SK-N-SH treated with all-trans-retinoic acid at 6 μM for 48 hours (cell line): ENCODE data around the gene PCLAF.

Experiments
- ATAC-seq: fragments of 200-7000 bp; cut with Tn5 transposase; 3 replicates; pipeline ENCODE4 v1.9.1; 2020; ENCODE audit warnings: mild to moderate bottlenecking, moderate library complexity
- ARNTL ChIP-seq: fragments of 450-650 bp; formaldehyde crosslinking; IDR thresholded peaks from 2 replicates; pipeline ENCODE4 v1.5.0; 2020; ENCODE audit warnings: low read depth, mild to moderate bottlenecking, moderate library complexity, borderline replicate concordance
- BACH2 ChIP-seq: fragments of 250-450 bp; sonication (Bioruptor Pico); IDR thresholded peaks from 2 replicates; pipeline ENCODE4 v1.9.0; 2021; ENCODE audit warnings: mild to moderate bottlenecking, borderline replicate concordance
- CREB5 ChIP-seq: fragments of 250-450 bp; sonication (Bioruptor Pico); IDR thresholded peaks from 2 replicates; pipeline ENCODE4 v1.5.1; 2020; ENCODE audit warnings: low read depth, mild to moderate bottlenecking, moderate library complexity
- CSDC2 ChIP-seq: fragments of 250-450 bp; sonication (Bioruptor Pico); IDR thresholded peaks from 2 replicates; pipeline ENCODE4 v1.5.0; 2020; ENCODE audit warnings: mild to moderate bottlenecking, moderate library complexity
- CSRNP3 ChIP-seq: fragments of 250-450 bp; sonication (Bioruptor Pico); IDR thresholded peaks from 2 replicates; pipeline ENCODE4 v1.5.1; 2021; ENCODE audit warnings: mild to moderate bottlenecking, moderate library complexity
- ESRRG ChIP-seq: fragments of 250-450 bp; sonication (Bioruptor Pico); IDR thresholded peaks from 2 replicates; pipeline ENCODE4 v1.6.1; 2021; ENCODE audit warnings: mild to moderate bottlenecking
- GLIS3 ChIP-seq: fragments of 250-450 bp; sonication (Bioruptor Pico); IDR thresholded peaks from 2 replicates; pipeline ENCODE4 v1.5.0; 2020; ENCODE audit warnings: mild to moderate bottlenecking, moderate library complexity
- ISL1 ChIP-seq: fragments of 250-450 bp; sonication (Bioruptor Pico); IDR thresholded peaks from 2 replicates; pipeline ENCODE4 v2.1.2; 2022; ENCODE audit warnings: mild to moderate bottlenecking, moderate library complexity
- OSR1 ChIP-seq: fragments of 250-450 bp; sonication (Bioruptor Pico); IDR thresholded peaks from 2 replicates; pipeline ENCODE4 v1.8.0; 2022; ENCODE audit warnings: moderate library complexity, mild to moderate bottlenecking, inconsistent platforms
- PATZ1 ChIP-seq: fragments of 250-450 bp; sonication (Bioruptor Pico); IDR thresholded peaks from 2 replicates; pipeline ENCODE4 v1.8.0; 2020; ENCODE audit warnings: mild to moderate bottlenecking, moderate library complexity, borderline replicate concordance
- PPARA ChIP-seq: fragments of 250-450 bp; sonication (Bioruptor Pico); IDR thresholded peaks from 2 replicates; pipeline ENCODE4 v1.5.0; 2020; ENCODE audit warnings: mild to moderate bottlenecking, borderline replicate concordance
- RARB ChIP-seq: fragments of 250-450 bp; sonication (Bioruptor Pico); IDR thresholded peaks from 2 replicates; pipeline ENCODE4 v1.8.0; 2021; ENCODE audit warnings: mild to moderate bottlenecking, moderate library complexity
- SNAI2 ChIP-seq: fragments of 250-450 bp; sonication (Bioruptor Pico); IDR thresholded peaks from 2 replicates; pipeline ENCODE4 v1.5.0; 2020; ENCODE audit warnings: mild to moderate bottlenecking, moderate library complexity
- TCF4 ChIP-seq: fragments of 250-450 bp; sonication (Bioruptor Pico); IDR thresholded peaks from 2 replicates; pipeline ENCODE4 v1.8.0; 2021; ENCODE audit warnings: mild to moderate bottlenecking, moderate library complexity, borderline replicate concordance
- TOX ChIP-seq: fragments of 250-450 bp; sonication (Bioruptor Pico); IDR thresholded peaks from 2 replicates; pipeline ENCODE4 v1.8.0; 2021; ENCODE audit warnings: mild to moderate bottlenecking, moderate library complexity, borderline replicate concordance
- TSHZ2 ChIP-seq: fragments of 250-450 bp; sonication (Bioruptor Pico); IDR thresholded peaks from 2 replicates; pipeline ENCODE4 v1.5.0; 2020; ENCODE audit warnings: mild to moderate bottlenecking, moderate library complexity
- ZC3H10 ChIP-seq: fragments of 250-450 bp; sonication (Bioruptor Pico); IDR thresholded peaks from 2 replicates; pipeline ENCODE4 v1.5.1; 2021; ENCODE audit warnings: mild to moderate bottlenecking, moderate library complexity
- ZFP3 ChIP-seq: fragments of 250-450 bp; sonication (Bioruptor Pico); IDR thresholded peaks from 2 replicates; pipeline ENCODE4 v1.5.0; 2020; ENCODE audit warnings: mild to moderate bottlenecking, moderate library complexity
- ZFP30 ChIP-seq: fragments of 450-650 bp; formaldehyde crosslinking; IDR thresholded peaks from 2 replicates; pipeline ENCODE4 v1.5.0; 2022; ENCODE audit warnings: mild to moderate bottlenecking, moderate library complexity
- ZNF565 ChIP-seq: fragments of 450-650 bp; formaldehyde crosslinking; conservative IDR thresholded peaks from 2 replicates; pipeline ENCODE4 v1.5.0; 2020; ENCODE audit warnings: low read depth, mild to moderate bottlenecking, moderate library complexity
- ZNF70 ChIP-seq: fragments of 450-650 bp; formaldehyde crosslinking; IDR thresholded peaks from 2 replicates; pipeline ENCODE4 v1.5.0; 2020; ENCODE audit warnings: mild to moderate bottlenecking, moderate library complexity
- TF ChIP-seq, protein P1 (sequence below): fragments of 250-450 bp; sonication (Bioruptor Pico); IDR thresholded peaks from 2 replicates; pipeline ENCODE4 v1.8.0; 2021; ENCODE audit warnings: low read depth, mild to moderate bottlenecking, moderate library complexity, borderline replicate concordance

The PCLAF gene, protein sequence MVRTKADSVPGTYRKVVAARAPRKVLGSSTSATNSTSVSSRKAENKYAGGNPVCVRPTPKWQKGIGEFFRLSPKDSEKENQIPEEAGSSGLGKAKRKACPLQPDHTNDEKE

GRCh38 chr15:64381000-64381751 lies at the start of gene PCLAF:
Gene PCLAF (minus strand): TSS chr15:64381441. CDS start chr15:64381371, 70 bp downstream.
- TF ChIP-seq PPARA (CRISPR knock-in tag) (no peak), SNAI2 (no peak), PATZ1 (CRISPR knock-in tag) (no peak), TSHZ2 (CRISPR knock-in tag) (no peak), GLIS3 (no peak), ISL1 (no peak), TCF4 (no peak), ZFP3 (no peak), TOX (no peak), CSRNP3 (no peak), ARNTL (CRISPR knock-in tag) (no peak), ESRRG (CRISPR knock-in tag) (no peak), CREB5 (no peak), RARB (CRISPR knock-in tag) (no peak), ZC3H10 (no peak), OSR1 (no peak), ZNF565 (CRISPR knock-in tag) (no peak), BACH2 (CRISPR knock-in tag) (no peak)
- peak; percentile 98 for ATAC-seq

DNA sequence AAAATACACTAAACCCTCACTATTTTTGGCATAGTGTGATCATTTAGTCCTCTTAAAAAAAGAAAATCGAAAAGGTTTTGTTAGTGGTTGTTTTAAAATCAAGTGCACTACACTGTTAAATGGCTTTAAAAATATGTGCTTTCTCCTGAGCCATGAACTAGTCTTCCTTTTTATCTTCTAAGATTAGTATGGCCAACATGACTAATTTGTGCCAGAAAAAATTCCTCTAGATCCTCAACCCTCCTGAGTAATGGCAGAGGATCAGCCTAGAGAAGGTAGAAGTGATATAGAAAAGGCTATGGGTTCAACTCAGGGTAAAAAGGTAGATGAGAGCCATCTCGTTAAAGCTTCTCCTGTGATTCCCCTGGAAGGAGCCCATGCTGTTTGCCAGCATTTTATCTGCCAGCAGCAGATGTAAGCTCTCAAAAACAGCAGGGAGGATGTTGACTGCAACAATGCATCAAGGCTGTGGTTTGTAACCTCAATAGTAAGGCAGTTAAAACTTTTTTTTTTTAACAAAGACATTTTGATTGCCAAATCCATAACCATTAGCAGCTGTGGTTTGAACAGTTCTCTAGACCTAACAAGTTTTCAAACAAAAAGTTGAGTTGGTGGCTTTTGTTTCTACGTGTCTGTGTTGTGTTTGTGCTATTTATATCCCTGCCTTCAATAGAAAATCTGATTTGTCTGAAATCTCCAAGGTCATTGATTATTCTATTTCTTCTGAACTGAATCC lies 48.9 kb upstream of the PCLAF start:
- TF ChIP-seq SNAI2, result no peak
- TF ChIP-seq TOX, result no peak
- no peak for TF ChIP-seq CSDC2 (CRISPR knock-in tag)
- TF ChIP-seq ZFP30 (CRISPR knock-in tag), result no peak
- no peak for TF ChIP-seq ESRRG (CRISPR knock-in tag)
- TF ChIP-seq RARB (CRISPR knock-in tag), result no peak
- no peak for TF ChIP-seq ZFP3
- no peak for TF ChIP-seq CSRNP3
- TF ChIP-seq ZNF70 (CRISPR knock-in tag), result no peak
- TF ChIP-seq ZNF565 (CRISPR knock-in tag), result no peak
- TF ChIP-seq, protein P1, sequence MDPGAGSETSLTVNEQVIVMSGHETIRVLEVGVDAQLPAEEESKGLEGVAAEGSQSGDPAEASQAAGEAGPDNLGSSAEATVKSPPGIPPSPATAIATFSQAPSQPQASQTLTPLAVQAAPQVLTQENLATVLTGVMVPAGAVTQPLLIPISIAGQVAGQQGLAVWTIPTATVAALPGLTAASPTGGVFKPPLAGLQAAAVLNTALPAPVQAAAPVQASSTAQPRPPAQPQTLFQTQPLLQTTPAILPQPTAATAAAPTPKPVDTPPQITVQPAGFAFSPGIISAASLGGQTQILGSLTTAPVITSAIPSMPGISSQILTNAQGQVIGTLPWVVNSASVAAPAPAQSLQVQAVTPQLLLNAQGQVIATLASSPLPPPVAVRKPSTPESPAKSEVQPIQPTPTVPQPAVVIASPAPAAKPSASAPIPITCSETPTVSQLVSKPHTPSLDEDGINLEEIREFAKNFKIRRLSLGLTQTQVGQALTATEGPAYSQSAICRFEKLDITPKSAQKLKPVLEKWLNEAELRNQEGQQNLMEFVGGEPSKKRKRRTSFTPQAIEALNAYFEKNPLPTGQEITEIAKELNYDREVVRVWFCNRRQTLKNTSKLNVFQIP (CRISPR knock-in tag), result no peak
- TF ChIP-seq BACH2 (CRISPR knock-in tag), result no peak
- TF ChIP-seq TCF4, result no peak

More for the DNA sequence above, 48.9 kb upstream of the PCLAF start:
- peak; percentile 88 for ATAC-seq
